Eye (tissue), 1 donor: ENCODE measurements around the gene CD80.
"Not testable (repeated sequence)": the region's sequence is repeated elsewhere in the genome, so short reads cannot be mapped to it uniquely, and the experiment has no call there.

Experiments
- DNase-seq: peaks from one replicate; pipeline ENCODE4 v3.0.0-alpha.2; 2015

CD80 gene

GRCh38 chr3:119559441-119559963 is at the start of gene CD80:
TSS of gene CD80 (minus strand) at chr3:119559614. CDS start at chr3:119557728, 1,886 bp downstream.
- DNase-seq, result no peak

GRCh38 chr3:119608405-119609000 is 49.1 kb upstream of the CD80 start:
- no peak for DNase-seq

- DNase-seq, result no peak
These were observed 45.5 kb upstream of the CD80 start for GRCh38 chr3:119604878-119605277.

GRCh38 chr3:119602676-119603075 is 43.3 kb upstream of the CD80 start:
- DNase-seq, result no peak

DNA sequence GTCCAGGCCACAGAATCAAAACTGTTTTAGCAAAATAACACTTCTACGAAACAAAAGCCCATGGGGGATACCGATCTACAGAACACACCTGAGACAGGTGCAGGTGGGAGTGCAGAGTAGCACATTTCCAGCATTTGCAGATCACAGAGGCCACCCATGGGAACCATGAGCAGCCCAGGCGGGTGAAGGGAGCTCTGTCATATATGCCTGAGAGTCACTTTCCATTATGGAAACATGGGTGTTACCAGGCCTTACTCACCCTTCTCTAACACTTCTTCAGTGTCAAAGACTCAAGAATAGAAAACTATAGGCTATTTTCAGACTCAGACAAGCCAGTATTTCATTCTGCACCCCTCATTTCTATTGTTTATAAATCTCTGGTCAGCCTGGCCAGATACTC is 41.7 kb upstream of the CD80 start:
- DNase-seq, result no peak

- no peak for DNase-seq
These were observed 41.3 kb upstream of the CD80 start for GRCh38 chr3:119600732-119601131.

- DNase-seq, result no peak
These were observed 40.3 kb upstream of the CD80 start for GRCh38 chr3:119599558-119600174.

GRCh38 chr3:119598410-119599098 is 39.1 kb upstream of the CD80 start:
- DNase-seq, result no peak

DNA sequence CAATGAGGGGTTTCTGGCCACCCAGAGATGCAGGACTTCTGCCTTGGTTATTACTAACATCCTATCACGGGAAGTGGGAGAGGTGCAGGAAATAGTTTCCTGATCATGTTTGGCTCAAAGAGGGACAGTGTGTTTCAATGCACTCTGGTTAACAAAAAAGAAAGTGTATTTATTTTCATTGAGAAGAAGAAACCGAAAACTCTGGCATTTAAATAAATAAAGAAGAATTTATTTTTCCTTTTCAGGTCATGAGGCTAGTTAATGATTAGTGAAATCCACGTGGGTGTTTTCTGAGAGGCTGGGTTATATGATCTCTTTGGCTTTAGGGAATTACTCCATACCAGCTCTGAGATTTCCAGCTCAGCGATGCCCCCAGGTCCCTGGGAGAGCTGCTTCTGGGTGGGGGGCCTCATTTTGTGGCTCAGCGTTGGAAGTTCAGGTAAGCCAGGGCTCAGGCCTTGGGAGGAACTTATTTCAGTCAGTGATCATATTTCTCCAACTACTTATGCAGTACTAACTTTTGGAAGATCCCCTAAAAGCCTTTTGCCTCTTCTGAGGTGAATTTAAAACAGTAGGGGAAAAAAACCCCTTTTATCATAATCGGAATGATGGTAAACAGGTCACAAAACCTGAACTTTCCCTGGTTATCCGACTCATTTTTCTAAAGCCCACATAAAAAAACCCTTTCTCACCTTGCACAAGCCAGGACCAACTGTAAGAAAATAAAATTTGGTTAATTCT is 38.3 kb upstream of the CD80 start, which contains the start of gene PLA1A:
Gene PLA1A, plus strand, starts transcription at position 338 of the 741 bp plus-strand sequence. Its CDS starts 29 bp downstream, at position 367.
- DNase-seq, result no peak

DNA sequence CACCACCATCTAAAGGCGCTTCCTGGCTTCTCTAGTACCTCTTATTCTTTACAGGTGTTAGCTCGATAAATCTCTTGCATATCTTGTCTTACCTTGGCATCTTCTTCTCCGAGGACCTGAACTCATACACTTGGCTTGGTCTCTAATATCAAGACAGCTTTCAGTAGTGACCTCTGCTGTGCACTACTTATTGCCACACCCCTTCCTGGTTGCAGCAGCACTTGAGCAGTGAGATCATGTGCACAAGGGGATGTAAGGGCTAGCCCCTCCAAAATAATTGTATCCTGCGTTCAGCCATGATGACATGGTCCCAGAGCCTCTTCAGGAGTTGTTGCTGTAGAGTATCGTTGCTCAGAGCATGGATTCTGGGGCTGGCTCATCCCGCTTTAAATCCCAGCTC is 37.0 kb upstream of the CD80 start:
- DNase-seq, result no peak

- DNase-seq, result no peak
These were observed 36.4 kb upstream of the CD80 start for GRCh38 chr3:119595639-119596334.

- not testable (repeated sequence) for DNase-seq
These were observed 35.5 kb upstream of the CD80 start for GRCh38 chr3:119594929-119595328.

- no peak for DNase-seq
These were observed 34.7 kb upstream of the CD80 start for GRCh38 chr3:119594066-119594465.

- no peak for DNase-seq
These were observed 33.4 kb upstream of the CD80 start for GRCh38 chr3:119592861-119593260.

DNA sequence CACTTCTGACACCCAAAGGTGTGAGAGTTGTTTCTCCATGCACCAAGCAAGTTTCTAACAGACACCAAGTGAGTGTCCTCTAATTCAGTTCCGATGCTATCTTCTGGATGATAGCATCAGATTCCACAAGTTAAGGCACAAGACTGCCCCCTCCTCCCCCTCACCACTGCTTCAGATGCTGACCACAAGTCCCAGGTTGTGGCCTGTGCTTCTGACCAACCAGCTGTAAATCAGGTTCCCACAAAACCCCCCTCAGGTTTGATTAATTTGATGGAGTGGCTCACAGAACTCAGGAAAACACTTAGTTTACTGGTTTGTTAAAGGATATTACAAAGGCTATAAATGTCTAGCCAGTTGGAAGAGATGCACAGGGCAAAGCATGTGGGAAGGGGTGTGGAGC is 31.3 kb upstream of the CD80 start:
- no peak for DNase-seq

GRCh38 chr3:119589102-119589773 is 29.8 kb upstream of the CD80 start:
- DNase-seq, result no peak

GRCh38 chr3:119588112-119588511 is 28.7 kb upstream of the CD80 start:
- DNase-seq, result no peak

DNA sequence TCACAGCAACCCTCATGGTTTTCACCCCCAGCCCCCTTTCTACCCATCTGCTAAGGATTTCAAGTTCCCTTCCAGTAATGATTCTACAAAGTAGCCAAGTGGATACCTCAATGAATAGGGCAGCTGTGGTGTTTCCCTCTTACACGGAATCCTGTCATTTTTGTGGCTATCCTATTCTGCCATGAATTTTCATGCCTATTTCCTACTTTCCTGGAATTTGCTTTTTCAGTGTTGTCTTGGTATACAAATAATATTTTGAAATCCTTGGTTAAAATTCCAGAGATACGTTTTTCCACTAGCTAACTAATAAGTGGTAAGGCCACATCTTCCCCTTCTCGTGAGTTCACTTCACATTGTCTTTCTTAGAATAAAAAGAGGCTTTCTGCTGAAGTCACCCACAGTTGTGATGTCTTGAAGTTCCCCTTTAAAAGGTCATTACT is 27.3 kb upstream of the CD80 start:
- no peak for DNase-seq

DNA sequence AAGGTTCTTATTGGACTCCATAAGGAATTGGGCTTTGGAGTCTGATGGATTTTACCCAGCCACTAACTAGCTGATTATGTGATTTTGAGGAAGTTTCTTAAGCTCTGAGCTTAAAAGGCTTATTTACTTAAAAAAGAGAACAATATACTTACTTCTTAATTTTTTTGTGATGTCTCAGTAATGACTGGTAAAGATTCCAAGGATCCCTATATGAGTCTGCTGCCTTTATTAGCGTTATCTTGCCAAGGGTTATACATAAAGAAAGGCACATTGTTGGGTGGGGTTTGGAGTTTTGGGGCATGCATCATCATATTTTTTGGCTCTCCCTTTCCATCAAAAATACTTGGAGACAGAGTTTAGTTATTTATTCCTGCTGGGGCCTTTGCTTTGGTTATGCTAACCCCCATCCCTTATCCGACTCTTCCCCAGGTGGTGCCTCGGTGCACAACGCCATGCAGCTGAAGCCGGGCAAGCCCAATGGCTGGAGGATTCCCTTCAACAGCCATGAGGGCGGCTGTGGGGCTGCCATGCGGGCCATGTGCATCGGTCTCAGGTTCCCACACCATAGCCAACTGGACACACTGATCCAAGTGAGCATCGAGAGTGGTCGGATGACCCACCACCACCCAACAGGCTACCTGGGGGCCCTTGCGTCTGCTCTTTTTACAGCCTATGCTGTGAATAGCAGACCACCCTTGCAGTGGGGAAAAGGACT is 26.6 kb upstream of the CD80 start:
- DNase-seq, result no peak

DNA sequence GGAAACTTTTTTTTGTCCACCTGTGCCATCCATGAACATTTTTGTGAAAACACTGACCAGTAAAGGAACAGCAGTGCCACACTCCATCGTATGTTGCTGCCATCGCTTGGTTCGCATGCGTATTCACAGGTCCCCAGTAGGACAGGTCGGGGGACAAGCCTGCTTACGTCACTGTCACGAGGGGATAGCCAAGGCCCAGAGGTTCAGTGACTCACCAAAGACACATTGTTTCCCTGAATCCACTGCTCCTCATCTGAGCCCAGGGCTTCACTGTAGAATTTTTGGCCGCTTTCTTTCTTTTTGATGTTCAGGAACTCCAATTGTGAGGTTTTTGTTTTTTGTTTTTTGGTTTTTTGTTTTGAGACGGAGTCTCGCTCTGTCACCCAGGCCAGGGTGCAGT is 25.8 kb upstream of the CD80 start:
- DNase-seq, result no peak

- DNase-seq, result no peak
These were observed 22.8 kb upstream of the CD80 start for GRCh38 chr3:119582178-119582577.
